Measurements from ENCODE around the gene TF. TPM values are rescaled to one million over a fixed set of nuclear protein-coding genes. Genes with fewer than 3 reads are reported as not detected.

The TF gene
- total and polyA plus RNA-seq, 4 donors: 5,045 to 9,659 (median 6,266) TPM

- Histone ChIP-seq H3K4me1 (ENCODE audit: control insufficient read depth in 4 of 4, insufficient read depth in 4 of 4, low read length in 3 of 4) (no peaks in the 10 kb centered on the region), H3K27me3 (ENCODE audit: control insufficient read depth in 4 of 4, insufficient read depth in 4 of 4, low read length in 3 of 4) (no peaks in the 10 kb centered on the region), H3K4me3 (ENCODE audit: low read depth in 1 of 3, low read length in 3 of 3) (no peak overlapping the region), H3K9ac (ENCODE audit: low read depth in 1 of 2, low read length in 2 of 2) (no peak overlapping the region), H3K9me3 (ENCODE audit: control insufficient read depth in 4 of 4, low read length in 3 of 4) (peaks cover 0 to 2% (median 1%) of the 10 kb centered on the region in 4 donors), H3K27ac (ENCODE audit: low read depth in 1 of 2, low read length in 2 of 2) (no peak overlapping the region), H3K36me3 (ENCODE audit: control insufficient read depth in 4 of 4, insufficient read depth in 3 of 4, low read depth in 1 of 4, low read length in 3 of 4) (no peaks in the 10 kb centered on the region)
- no peak for DNase-seq (ENCODE audit: low spot score)
- no peak for TF ChIP-seq MAX (IDR thresholded peaks at IDR 0.05)
- no peak for TF ChIP-seq FOXA1 (IDR thresholded peaks at IDR 0.05)
- TF ChIP-seq RAD21 (IDR thresholded peaks at IDR 0.05): no peak
- TF ChIP-seq JUND (IDR thresholded peaks at IDR 0.05): no peak
- TF ChIP-seq HNF4A (conservative IDR thresholded peaks at IDR 0.05): no peak
- no peak for TF ChIP-seq GABPA (IDR thresholded peaks at IDR 0.05 in 1 of 2, conservative IDR thresholded peaks at IDR 0.05 in 1 of 2)
- TF ChIP-seq ZBTB33 (IDR thresholded peaks at IDR 0.05): no peak
- no peak for TF ChIP-seq CTCF (IDR thresholded peaks at IDR 0.05; ENCODE audit: low read depth, low read length, missing input control)
- TF ChIP-seq TAF1 (conservative IDR thresholded peaks at IDR 0.05): no peak
- 82% methylated on average over 7 of the region's 7 CpGs for WGBS
Measured at GRCh38 chr3:133843634-133844033, 97.4 kb downstream of the TF start.

GRCh38 chr3:133845127-133845526 is 98.9 kb downstream of the TF start:
- no peak for TF ChIP-seq FOXA1 (IDR thresholded peaks at IDR 0.05)
- no peak for TF ChIP-seq NR2F2 (IDR thresholded peaks at IDR 0.05)
- no peak for TF ChIP-seq CTCF (IDR thresholded peaks at IDR 0.05; ENCODE audit: low read depth, low read length, missing input control)
- TF ChIP-seq GABPA (IDR thresholded peaks at IDR 0.05 in 1 of 2, conservative IDR thresholded peaks at IDR 0.05 in 1 of 2): no peak
- TF ChIP-seq RXRA (IDR thresholded peaks at IDR 0.05): no peak
- TF ChIP-seq TAF1 (conservative IDR thresholded peaks at IDR 0.05): no peak
- no peak for TF ChIP-seq FOXA2 (IDR thresholded peaks at IDR 0.05)
- no peak for TF ChIP-seq HNF4G (IDR thresholded peaks at IDR 0.05)
- TF ChIP-seq JUND (IDR thresholded peaks at IDR 0.05): no peak
- TF ChIP-seq HNF4A (conservative IDR thresholded peaks at IDR 0.05): no peak
- no peak for TF ChIP-seq ZBTB33 (IDR thresholded peaks at IDR 0.05)
- no peak for TF ChIP-seq EGR1 (IDR thresholded peaks at IDR 0.05; ENCODE audit: low read depth in 2 of 2)
- Histone ChIP-seq H3K4me1 (ENCODE audit: control insufficient read depth in 4 of 4, insufficient read depth in 4 of 4, low read length in 3 of 4) (no peaks in the 10 kb centered on the region), H3K9me3 (ENCODE audit: control insufficient read depth in 4 of 4, low read length in 3 of 4) (peaks cover 0 to 2% (median 1%) of the 10 kb centered on the region in 4 donors), H3K27ac (ENCODE audit: low read depth in 1 of 2, low read length in 2 of 2) (no peak overlapping the region), H3K36me3 (ENCODE audit: control insufficient read depth in 4 of 4, insufficient read depth in 3 of 4, low read depth in 1 of 4, low read length in 3 of 4) (no peaks in the 10 kb centered on the region), H3K4me3 (ENCODE audit: low read depth in 1 of 3, low read length in 3 of 3) (no peak overlapping the region), H3K9ac (ENCODE audit: low read depth in 1 of 2, low read length in 2 of 2) (no peak overlapping the region), H3K27me3 (ENCODE audit: control insufficient read depth in 4 of 4, insufficient read depth in 4 of 4, low read length in 3 of 4) (no peaks in the 10 kb centered on the region)
- WGBS: 93% methylated on average over 4 of the region's 4 CpGs
- no peak for DNase-seq (ENCODE audit: low spot score)

Small RNAs within 50 kb of the gene (small RNA-seq; reads per million reads assigned to genes)
- not detected for gene RNA5SP140

Other genes with a start within 250 kb of the TF start
- 10 to 100 TPM; 64.0 to 82.6 TPM for gene CDV3, start 172.7 kb upstream of the TF start, total RNA-seq
- gene CDV3, start 172.7 kb upstream of the TF start, polyA plus RNA-seq: 10 to 100 TPM; 37.5 to 42.1 TPM
- gene TOPBP1, start 84.5 kb upstream of the TF start, total RNA-seq: 10 to 100 TPM; 13.6 to 22.9 TPM
- gene TOPBP1, start 84.5 kb upstream of the TF start, polyA plus RNA-seq: 1 to 10 TPM; 3.3 to 3.8 TPM
- 10 to 100 TPM; 34.7 to 97.6 TPM for gene SRPRB, start 59.4 kb downstream of the TF start, total RNA-seq
- 10 to 100 TPM; 76.0 to 77.8 TPM for gene SRPRB, start 59.4 kb downstream of the TF start, polyA plus RNA-seq
- gene RAB6B, start 149.5 kb downstream of the TF start, total RNA-seq: 1 to 10 TPM in 1 of 2 donors, under 1 TPM in 1; 0.08 to 2.8 TPM
- under 1 TPM; 0.28 TPM for gene RAB6B, start 149.5 kb downstream of the TF start, polyA plus RNA-seq